Smooth muscle cell (in vitro differentiated cells): ENCODE data around the gene RTN4. TPM values are rescaled to one million over a fixed set of nuclear protein-coding genes. Genes with fewer than 3 reads are reported as not detected.

Source experiments
- DNase-seq: peaks from one replicate; lab custom pipeline; 2025; ENCODE audit not compliant: unreplicated experiment; lab: John Stamatoyannopoulos, UW
- H2AFZ ChIP-seq: fragments of 200-600 bp; sonication (generic); 2 replicates; pipeline ENCODE4 v1.6.0; 2016; ENCODE audit warnings: antibody characterized with exemption, low read depth, mild to moderate bottlenecking
- H3F3A ChIP-seq: fragments of 200-600 bp; sonication (generic); 2 replicates; pipeline ENCODE4 v1.6.0; 2017; ENCODE audit warnings: antibody characterized with exemption, low read depth
- H3K27ac ChIP-seq: fragments of 200-600 bp; sonication (generic); 2 replicates; pipeline ENCODE4 v1.5.1; 2016; ENCODE audit warnings: low read depth, mild to moderate bottlenecking
- H3K27me3 ChIP-seq: fragments of 200-600 bp; sonication (generic); 2 replicates; pipeline ENCODE4 v1.6.1; 2016; ENCODE audit warnings: low read depth, mild to moderate bottlenecking
- H3K36me3 ChIP-seq: fragments of 200-600 bp; sonication (generic); 2 replicates; pipeline ENCODE4 v1.5.1; 2016; ENCODE audit warnings: low read depth
- H3K4me1 ChIP-seq: fragments of 200-600 bp; sonication (generic); 2 replicates; pipeline ENCODE4 v1.5.1; 2016; ENCODE audit warnings: low read depth
- H3K4me2 ChIP-seq: fragments of 200-600 bp; sonication (generic); 2 replicates; pipeline ENCODE4 v1.6.0; 2016; ENCODE audit warnings: mild to moderate bottlenecking
- H3K4me3 ChIP-seq: fragments of 200-600 bp; sonication (generic); 2 replicates; pipeline ENCODE4 v1.5.1; 2016; ENCODE audit warnings: mild to moderate bottlenecking
- H3K79me2 ChIP-seq: fragments of 200-600 bp; sonication (generic); 2 replicates; pipeline ENCODE4 v1.6.0; 2016; ENCODE audit warnings: low read depth, mild to moderate bottlenecking
- H3K9ac ChIP-seq: fragments of 200-600 bp; sonication (generic); 2 replicates; pipeline ENCODE4 v1.6.0; 2016; ENCODE audit warnings: low read depth
- H3K9me3 ChIP-seq: fragments of 200-600 bp; sonication (generic); replicated peaks from 2 replicates; pipeline ENCODE4 v1.5.1; 2016; ENCODE audit warnings: low read depth
- H4K20me1 ChIP-seq: fragments of 200-600 bp; sonication (generic); 2 replicates; pipeline ENCODE4 v1.6.0; 2016; ENCODE audit warnings: low read depth
- CTCF ChIP-seq: fragments of 200-600 bp; sonication (generic); IDR thresholded peaks from 2 replicates; pipeline ENCODE4 v1.5.1; 2017; ENCODE audit warnings: borderline replicate concordance, mild to moderate bottlenecking, antibody characterized with exemption; ENCODE audit not compliant: insufficient read depth, poor library complexity, severe bottlenecking
- WGBS: methylation state at CpG from one replicate; pipeline ENCODE4 v1.1.7; 2016; ENCODE audit warnings: low lambda C conversion rate; 5-methylcytosine and 5-hydroxymethylcytosine counted together
- polyA plus RNA-seq: library from polyadenylated mRNA; unstranded; fragments of >200 nt; fragmentation: Nextera tagmentation; extraction: Ambion mirVana; gene quantifications from 2 replicates; pipeline ENCODE4 v1.2.1, GENCODE V29; 2016
- small RNA-seq: library from RNA; depleted of rRNA; stranded (forward); fragments of <200 nt; gene quantifications from one replicate; pipeline ENCODE3, GENCODE V24; 2014
- total RNA-seq: library from RNA; depleted of rRNA; stranded (reverse); fragments of >200 nt; gene quantifications from 2 replicates; pipeline ENCODE4 v1.2.3, GENCODE V29; 2014

Gene RTN4
- total and polyA plus RNA-seq, 2 experiments from 2014 or later = 295 to 335 TPM

- Histone ChIP-seq H3K4me1 (no peaks in the 10 kb centered on the region), H3K79me2 (no peaks in the 10 kb centered on the region), H4K20me1 (no peaks in the 10 kb centered on the region), H3K4me3 (no peak overlapping the region), H2AFZ (no peak overlapping the region), H3K27ac (no peak overlapping the region), H3K36me3 (no peaks in the 10 kb centered on the region), H3K9ac (no peak overlapping the region), H3K27me3 (no peaks in the 10 kb centered on the region), H3F3A (no peaks in the 10 kb centered on the region), H3K9me3 (no peaks in the 10 kb centered on the region), H3K4me2 (no peak overlapping the region)
- 100% methylated on average over 1 of the region's 1 CpG for WGBS
- DNase-seq = no peak
- TF ChIP-seq CTCF = no peak
Measured at GRCh38 chr2:54924121-54924520, 126.1 kb downstream of the RTN4 start.

Small RNA genes lying within 50 kb of the gene (small RNA-seq; reads per million reads assigned to genes)
- not detected for gene RNU6-433P

Other genes starting within 250 kb of the RTN4 start
- gene CLHC1, start 181.8 kb upstream of the RTN4 start, total RNA-seq = 14.4 and 17.1 TPM in 2 replicates
- gene CLHC1, start 181.8 kb upstream of the RTN4 start, polyA plus RNA-seq = 10.0 and 11.2 TPM in 2 replicates
- gene RPS27A, start 182.2 kb upstream of the RTN4 start, total RNA-seq = 2,119 and 2,208 TPM in 2 replicates
- 733 and 774 TPM in 2 replicates for gene RPS27A, start 182.2 kb upstream of the RTN4 start, polyA plus RNA-seq
- gene MTIF2, start 218.8 kb upstream of the RTN4 start, total RNA-seq = 22.7 and 27.9 TPM in 2 replicates
- 11.6 and 16.5 TPM in 2 replicates for gene MTIF2, start 218.8 kb upstream of the RTN4 start, polyA plus RNA-seq